ENCODE results near the gene PKNOX2. TPM values are rescaled to one million over a fixed set of nuclear protein-coding genes. Genes with fewer than 3 reads are reported as not detected.

Gene PKNOX2
- total and polyA plus RNA-seq, 2 of the 4 experiments (the other 2 are of a cell fraction) = 0.72 to 2.3 TPM

GRCh38 chr11:125404811-125405790 is 240.6 kb downstream of the PKNOX2 start (continued):
- TF ChIP-seq MAFK (IDR thresholded peaks at IDR 0.05; ENCODE audit: low read depth, low read length) = no peak
- TF ChIP-seq CHD1 (IDR thresholded peaks at IDR 0.05; ENCODE audit: low read depth, low read length) = no peak
- TF ChIP-seq MAZ (IDR thresholded peaks at IDR 0.05; ENCODE audit: borderline replicate concordance, low read depth, low read length) = peak; percentile 64; the same call in 1 of the 2 replicates
- TF ChIP-seq BHLHE40 (IDR thresholded peaks at IDR 0.05; ENCODE audit: low read depth, low read length) = no peak

GRCh38 chr11:125407046-125407445 is 242.5 kb downstream of the PKNOX2 start:
- intact Hi-C loops (cut with micrococcal nuclease) (loop anchor here (10.0 kb wide), 2 partner anchors 142 to 532 kb away; no protein-coding TSS in a partner anchor), in situ Hi-C loops (cut with MboI; ENCODE audit: low sequenced_read_pairs) (loop anchor here (5.0 to 25.0 kb wide), 4 partner anchors 242 to 745 kb away; partner anchors contain the start of genes PKNOX2, SIAE and SPA17), dilution Hi-C loops (cut with HindIII; ENCODE audit: low sequenced_read_pairs, unreplicated experiment) (no loop called here)
- DNase-seq (no peak), ATAC-seq (ENCODE audit: low read depth) (no peak)
- Histone ChIP-seq H2AFZ (replicated peaks; ENCODE audit: low read length, poor library complexity) (no peak overlapping the region), H3K14ac (replicated peaks; ENCODE audit: low read depth, low read length) (no peak overlapping the region), H4K8ac (ENCODE audit: low read depth in 2 of 2, low read length in 2 of 2) (no peak overlapping the region), H3K27me3 (ENCODE audit: control insufficient read depth, insufficient read depth, low read length) (peaks cover 22% of the 10 kb centered on the region), H3K56ac (ENCODE audit: extremely low read depth, insufficient read depth, low read length) (no peak overlapping the region), H3K4ac (ENCODE audit: low read depth, low read length) (no peak overlapping the region), H3K36me3 (ENCODE audit: control insufficient read depth, insufficient read depth, low read length) (no peaks in the 10 kb centered on the region), H2BK20ac (ENCODE audit: low read depth, low read length) (no peak overlapping the region), H3K4me1 (ENCODE audit: control insufficient read depth, insufficient read depth, low read length) (peaks cover 6% of the 10 kb centered on the region; the same call in 1 of the 2 replicates), H3K4me2 (ENCODE audit: low read depth, low read length) (no peak overlapping the region), H2BK5ac (ENCODE audit: low read depth, low read length, poor library complexity, severe bottlenecking) (no peak overlapping the region), H4K20me1 (ENCODE audit: insufficient read depth, low read length) (no peaks in the 10 kb centered on the region), H3K9me1 (ENCODE audit: insufficient read depth, low read length) (no peaks in the 10 kb centered on the region), H3K27ac (ENCODE audit: insufficient read depth, low read length) (no peak overlapping the region), H4K91ac (ENCODE audit: insufficient read depth, low read depth, low read length) (no peak overlapping the region), H3K9ac (ENCODE audit: low read depth, low read length) (no peak overlapping the region), H3K4me3 (ENCODE audit: insufficient read depth, low read depth, low read length) (no peak overlapping the region), H3K18ac (ENCODE audit: low read depth, low read length) (no peak overlapping the region), H3K23ac (ENCODE audit: low read depth, low read length) (no peak overlapping the region), H2AK9ac (replicated peaks; ENCODE audit: low read depth, low read length, poor library complexity) (no peak overlapping the region), H2BK120ac (ENCODE audit: low read depth, low read length) (no peak overlapping the region), H2BK15ac (ENCODE audit: low read depth, low read length) (no peak overlapping the region), H3K9me3 (ENCODE audit: control insufficient read depth, insufficient read depth, low read length) (no peaks in the 10 kb centered on the region), H3K79me1 (ENCODE audit: low read depth in 1 of 2, low read length in 2 of 2) (no peaks in the 10 kb centered on the region), H4K5ac (ENCODE audit: low read depth, low read length) (no peak overlapping the region), H2AK5ac (ENCODE audit: low read depth, low read length) (no peak overlapping the region)
- CTCF ChIA-PET = no interaction called here
- POLR2A ChIA-PET (ENCODE audit: unreplicated experiment) = no interaction called here
- BruUV-seq (replicated peaks) = no TSS peak
- TF ChIP-seq RCOR1 (IDR thresholded peaks at IDR 0.05; ENCODE audit: insufficient replicate concordance, low read length) = no peak
- no CpG with 5 or more reads among the region's 2 CpGs for WGBS, 2 experiments (ENCODE audit: extremely low coverage in 2 of 2, insufficient read length in 1 of 2)

Data from IMR-90 (cell line).